Measurements from ENCODE around the gene SUSD2.
A peak's percentile ranks its signal among the peaks of the same experiment; 100 is the strongest.

The SUSD2 gene

DNA sequence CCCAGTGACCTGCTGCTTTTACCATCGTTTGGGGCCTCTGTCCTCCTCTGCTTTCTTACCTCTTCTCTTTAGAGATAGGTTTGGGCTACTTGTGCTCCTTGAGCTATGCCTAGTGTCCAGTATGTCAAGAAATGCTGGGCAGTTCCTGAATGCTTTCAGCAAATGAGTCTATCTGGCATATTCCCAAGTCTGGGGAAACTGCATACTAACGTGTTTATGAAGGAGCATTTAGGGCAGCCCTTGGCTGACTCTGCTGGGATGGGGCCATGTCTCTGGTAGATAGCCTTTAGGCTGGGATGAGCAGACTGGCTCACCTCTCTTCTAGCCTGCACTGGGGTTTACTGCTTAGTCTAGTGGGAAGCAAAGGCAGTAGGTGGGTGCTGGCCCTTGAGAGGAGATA lies 43.7 kb upstream of the SUSD2 start:
- Histone ChIP-seq H3K36me3 (ENCODE audit: insufficient read depth, low read length) (peaks cover 30% of the 10 kb centered on the region), H4K20me1 (ENCODE audit: insufficient read depth, low read length) (no peaks in the 10 kb centered on the region), H3K27me3 (ENCODE audit: insufficient read depth, low read length) (no peaks in the 10 kb centered on the region), H3K4me3 (ENCODE audit: low read depth, low read length, poor library complexity, severe bottlenecking) (no peak overlapping the region), H3K9me2 (ENCODE audit: low read depth, low read length) (no peaks in the 10 kb centered on the region), H3K27ac (ENCODE audit: low read depth, low read length, poor library complexity, severe bottlenecking) (no peak overlapping the region), H3K79me2 (ENCODE audit: insufficient read depth, low read length) (no peaks in the 10 kb centered on the region), H3K4me1 (ENCODE audit: insufficient read depth, low read length, severe bottlenecking) (peaks cover 32% of the 10 kb centered on the region), H2AFZ (ENCODE audit: low read length) (no peak overlapping the region), H3K4me2 (ENCODE audit: low read length) (no peak overlapping the region), H3K9ac (ENCODE audit: low read length) (no peak overlapping the region), H3F3A (ENCODE audit: insufficient read depth, low read length) (no peaks in the 10 kb centered on the region), H3K9me3 (ENCODE audit: low read length) (no peaks in the 10 kb centered on the region)
- TF ChIP-seq, protein P1, sequence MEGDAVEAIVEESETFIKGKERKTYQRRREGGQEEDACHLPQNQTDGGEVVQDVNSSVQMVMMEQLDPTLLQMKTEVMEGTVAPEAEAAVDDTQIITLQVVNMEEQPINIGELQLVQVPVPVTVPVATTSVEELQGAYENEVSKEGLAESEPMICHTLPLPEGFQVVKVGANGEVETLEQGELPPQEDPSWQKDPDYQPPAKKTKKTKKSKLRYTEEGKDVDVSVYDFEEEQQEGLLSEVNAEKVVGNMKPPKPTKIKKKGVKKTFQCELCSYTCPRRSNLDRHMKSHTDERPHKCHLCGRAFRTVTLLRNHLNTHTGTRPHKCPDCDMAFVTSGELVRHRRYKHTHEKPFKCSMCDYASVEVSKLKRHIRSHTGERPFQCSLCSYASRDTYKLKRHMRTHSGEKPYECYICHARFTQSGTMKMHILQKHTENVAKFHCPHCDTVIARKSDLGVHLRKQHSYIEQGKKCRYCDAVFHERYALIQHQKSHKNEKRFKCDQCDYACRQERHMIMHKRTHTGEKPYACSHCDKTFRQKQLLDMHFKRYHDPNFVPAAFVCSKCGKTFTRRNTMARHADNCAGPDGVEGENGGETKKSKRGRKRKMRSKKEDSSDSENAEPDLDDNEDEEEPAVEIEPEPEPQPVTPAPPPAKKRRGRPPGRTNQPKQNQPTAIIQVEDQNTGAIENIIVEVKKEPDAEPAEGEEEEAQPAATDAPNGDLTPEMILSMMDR (IDR thresholded peaks at IDR 0.05; ENCODE audit: low read length), result no peak

DNA sequence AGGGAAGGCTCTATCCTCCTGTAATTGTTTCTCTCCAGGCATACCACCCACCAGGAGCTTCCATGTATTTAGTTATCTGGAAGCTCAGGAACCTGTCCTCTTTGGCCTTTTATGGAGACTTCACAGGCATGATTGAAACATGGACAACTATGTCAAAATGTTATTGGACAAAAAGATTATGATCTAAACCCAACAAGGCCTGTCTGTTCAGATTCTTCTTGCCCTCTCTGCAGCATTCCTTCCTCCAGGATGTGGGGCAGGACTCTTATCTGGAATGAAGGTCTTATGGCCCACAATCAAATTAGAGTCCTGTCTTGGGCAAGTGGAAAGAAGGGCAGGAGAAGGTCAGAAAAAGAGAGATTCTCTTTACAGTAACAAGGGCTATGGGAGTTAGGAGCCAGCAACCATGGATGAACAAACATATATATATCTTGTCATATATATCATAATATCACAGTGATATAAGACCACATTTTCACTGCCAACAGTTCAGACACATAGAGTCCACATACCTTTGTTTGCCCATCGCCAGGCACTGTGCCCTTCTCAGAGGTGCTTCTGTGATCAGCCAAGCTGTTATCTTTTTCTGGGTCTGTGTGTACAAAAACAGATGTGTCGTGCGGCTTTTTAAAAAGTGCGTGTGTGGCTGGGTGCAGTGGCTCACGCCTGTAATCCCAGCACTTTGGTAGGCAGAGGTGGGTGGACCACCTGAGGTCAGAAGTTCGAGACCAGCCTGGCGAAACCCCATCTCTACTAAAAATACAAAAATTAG lies 42.5 kb upstream of the SUSD2 start:
- Histone ChIP-seq H4K20me1 (ENCODE audit: insufficient read depth, low read length) (no peaks in the 10 kb centered on the region), H3K9ac (ENCODE audit: low read length) (no peak overlapping the region), H3K4me2 (ENCODE audit: low read length) (no peak overlapping the region), H3K4me1 (ENCODE audit: insufficient read depth, low read length, severe bottlenecking) (peaks cover 31% of the 10 kb centered on the region), H3K36me3 (ENCODE audit: insufficient read depth, low read length) (peaks cover 30% of the 10 kb centered on the region), H3K4me3 (ENCODE audit: low read depth, low read length, poor library complexity, severe bottlenecking) (no peak overlapping the region), H3F3A (ENCODE audit: insufficient read depth, low read length) (no peaks in the 10 kb centered on the region), H3K27me3 (ENCODE audit: insufficient read depth, low read length) (no peaks in the 10 kb centered on the region), H3K27ac (ENCODE audit: low read depth, low read length, poor library complexity, severe bottlenecking) (no peak overlapping the region), H3K9me2 (ENCODE audit: low read depth, low read length) (no peaks in the 10 kb centered on the region), H3K9me3 (ENCODE audit: low read length) (no peaks in the 10 kb centered on the region), H3K79me2 (ENCODE audit: insufficient read depth, low read length) (no peaks in the 10 kb centered on the region), H2AFZ (ENCODE audit: low read length) (no peak overlapping the region)
- TF ChIP-seq EZH2 (IDR thresholded peaks at IDR 0.05; ENCODE audit: borderline replicate concordance, low read length), result no peak
- TF ChIP-seq, protein P1 (IDR thresholded peaks at IDR 0.05; ENCODE audit: low read length), result no peak

DNA sequence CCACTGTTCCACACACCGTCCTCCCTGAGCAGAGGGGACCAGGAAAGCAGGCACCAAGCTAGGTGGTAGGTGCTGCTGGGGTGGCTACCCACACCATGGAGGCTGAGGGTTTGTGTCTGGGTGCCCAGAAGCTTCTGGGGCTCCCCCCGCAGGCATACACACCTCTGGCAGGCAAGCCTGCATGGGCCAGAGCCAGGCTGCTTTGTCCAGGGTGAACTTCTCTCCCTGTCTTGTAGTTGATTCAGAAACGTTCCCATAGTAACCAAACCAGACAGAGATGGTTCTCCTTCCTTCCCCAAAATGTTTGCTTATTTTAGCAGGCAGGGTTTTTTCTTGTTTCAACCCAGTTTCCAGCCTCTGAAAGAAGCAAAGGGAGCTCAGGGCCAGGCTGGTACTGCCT lies 40.9 kb upstream of the SUSD2 start:
- H4K20me1 ChIP-seq (ENCODE audit: insufficient read depth, low read length), result no peaks in the 10 kb centered on the region
- H3K79me2 ChIP-seq (ENCODE audit: insufficient read depth, low read length), result no peaks in the 10 kb centered on the region
- TF ChIP-seq, protein P1 (IDR thresholded peaks at IDR 0.05; ENCODE audit: low read length), result no peak
- no peak for TF ChIP-seq EZH2 (IDR thresholded peaks at IDR 0.05; ENCODE audit: borderline replicate concordance, low read length)

More for the DNA sequence above, 40.9 kb upstream of the SUSD2 start:
- H3K9me2 ChIP-seq (ENCODE audit: low read depth, low read length), result no peaks in the 10 kb centered on the region
- no peaks in the 10 kb centered on the region for H3K27me3 ChIP-seq (ENCODE audit: insufficient read depth, low read length)
- H3K4me3 ChIP-seq (ENCODE audit: low read depth, low read length, poor library complexity, severe bottlenecking), result no peak overlapping the region
- peaks cover 24% of the 10 kb centered on the region for H3K36me3 ChIP-seq (ENCODE audit: insufficient read depth, low read length)
- H3K4me2 ChIP-seq (ENCODE audit: low read length), result no peak overlapping the region
- peak overlapping the region; percentile 70 for H3K27ac ChIP-seq (ENCODE audit: low read depth, low read length, poor library complexity, severe bottlenecking)
- peaks cover 36% of the 10 kb centered on the region for H3K4me1 ChIP-seq (ENCODE audit: insufficient read depth, low read length, severe bottlenecking)
- no peaks in the 10 kb centered on the region for H3F3A ChIP-seq (ENCODE audit: insufficient read depth, low read length)
- no peak overlapping the region for H3K9ac ChIP-seq (ENCODE audit: low read length)
- H2AFZ ChIP-seq (ENCODE audit: low read length), result no peak overlapping the region
- no peaks in the 10 kb centered on the region for H3K9me3 ChIP-seq (ENCODE audit: low read length)
